GM18507 (cell line): ENCODE measurements around the gene KLRC3.
"Not testable (repeated sequence)": the region's sequence is repeated elsewhere in the genome, so short reads cannot be mapped to it uniquely, and the experiment has no call there.

Source experiments
- DNase-seq: peaks from one replicate; pipeline ENCODE4 v3.0.0; 2011; ENCODE audit warnings: low read depth; ENCODE audit not compliant: insufficient read length; ENCODE audit errors: extremely low spot score
- FAIRE-seq: peaks from 2 replicates; lab custom pipeline; 2011; peaks lifted over from hg19 to GRCh38; lab: Jason Lieb, UNC

KLRC3 gene

GRCh38 chr12:10374624-10375018 is 45.8 kb downstream of the KLRC3 start:
- no peak for DNase-seq
- no peak for FAIRE-seq

- no peak for DNase-seq
- no peak for FAIRE-seq
These were observed 47.8 kb downstream of the KLRC3 start for GRCh38 chr12:10372559-10372958.

- DNase-seq, FAIRE-seq: not testable (repeated sequence)
These were observed 48.4 kb downstream of the KLRC3 start for GRCh38 chr12:10371893-10372535.

GRCh38 chr12:10369557-10370415 is 50.6 kb downstream of the KLRC3 start:
- FAIRE-seq (no peak), DNase-seq (no peak)

GRCh38 chr12:10368206-10369171 is 51.9 kb downstream of the KLRC3 start:
- DNase-seq, result no peak
- FAIRE-seq, result no peak

- FAIRE-seq, DNase-seq: not testable (repeated sequence)
These were observed 52.7 kb downstream of the KLRC3 start for GRCh38 chr12:10367714-10368113.

GRCh38 chr12:10366875-10367274 is 53.5 kb downstream of the KLRC3 start:
- no peak for FAIRE-seq
- DNase-seq, result no peak

- no peak for FAIRE-seq
- DNase-seq, result no peak
These were observed 54.5 kb downstream of the KLRC3 start for GRCh38 chr12:10365696-10366405.

GRCh38 chr12:10364815-10365622 is 55.4 kb downstream of the KLRC3 start:
- FAIRE-seq, result no peak
- DNase-seq, result no peak

- FAIRE-seq (peak; percentile 83), DNase-seq (peak; percentile 32)
These were observed 56.2 kb downstream of the KLRC3 start for GRCh38 chr12:10363914-10364814.

- no peak for FAIRE-seq
- DNase-seq, result no peak
These were observed 56.8 kb downstream of the KLRC3 start for GRCh38 chr12:10363658-10363913.

- FAIRE-seq (no peak), DNase-seq (no peak)
These were observed 57.4 kb downstream of the KLRC3 start for GRCh38 chr12:10362828-10363657.

GRCh38 chr12:10362325-10362724 is 58.1 kb downstream of the KLRC3 start:
- no peak for DNase-seq
- no peak for FAIRE-seq
